ENCODE measurements around the gene DAB2IP.

The DAB2IP gene

DNA sequence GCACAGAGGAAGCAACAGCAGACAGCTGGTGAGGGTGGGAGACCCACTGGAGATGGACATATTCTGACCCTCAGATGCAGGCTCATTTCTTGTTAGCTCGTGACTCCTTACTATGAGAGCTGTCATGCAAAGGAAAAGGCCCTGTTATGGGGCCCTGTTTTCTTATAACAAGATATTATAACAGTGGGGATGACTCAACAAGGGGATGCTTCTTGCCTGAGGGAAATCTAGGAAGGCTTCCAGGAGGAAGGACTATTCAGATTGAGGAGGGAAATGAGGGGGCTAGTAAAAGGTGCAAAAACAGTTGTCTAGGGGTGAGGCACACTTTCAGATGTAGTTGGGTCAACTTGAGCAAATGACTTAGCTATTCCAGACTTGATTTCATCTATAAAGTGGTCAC, 83.0 kb downstream of the DAB2IP start:
- H2AFZ ChIP-seq (ENCODE audit: low read depth, low read length) = no peak overlapping the region
- H3K4me2 ChIP-seq (ENCODE audit: insufficient read depth, low read length) = no peak overlapping the region
- ATAC-seq (ENCODE audit: insufficient read depth, low read depth) (no peak), DNase-seq (no peak)
- H3K27me3 ChIP-seq (ENCODE audit: insufficient read depth, low read length, poor library complexity) = peaks cover 14% of the 10 kb centered on the region
- H3K79me2 ChIP-seq (ENCODE audit: insufficient read depth, low read length) = no peaks in the 10 kb centered on the region
- no peaks in the 10 kb centered on the region for H3K9me3 ChIP-seq (ENCODE audit: insufficient read depth, low read length, severe bottlenecking)
- no peaks in the 10 kb centered on the region for H3K36me3 ChIP-seq (ENCODE audit: insufficient read depth, low read length)
- H4K20me1 ChIP-seq (ENCODE audit: insufficient read depth, low read length) = peaks cover 6% of the 10 kb centered on the region; the same call in 1 of the 2 replicates
- H3K4me3 ChIP-seq (ENCODE audit: low read depth in 1 of 2, low read length in 2 of 2) = no peak overlapping the region
- H3K27ac ChIP-seq (ENCODE audit: low read length) = no peak overlapping the region
- TF ChIP-seq, protein P1, sequence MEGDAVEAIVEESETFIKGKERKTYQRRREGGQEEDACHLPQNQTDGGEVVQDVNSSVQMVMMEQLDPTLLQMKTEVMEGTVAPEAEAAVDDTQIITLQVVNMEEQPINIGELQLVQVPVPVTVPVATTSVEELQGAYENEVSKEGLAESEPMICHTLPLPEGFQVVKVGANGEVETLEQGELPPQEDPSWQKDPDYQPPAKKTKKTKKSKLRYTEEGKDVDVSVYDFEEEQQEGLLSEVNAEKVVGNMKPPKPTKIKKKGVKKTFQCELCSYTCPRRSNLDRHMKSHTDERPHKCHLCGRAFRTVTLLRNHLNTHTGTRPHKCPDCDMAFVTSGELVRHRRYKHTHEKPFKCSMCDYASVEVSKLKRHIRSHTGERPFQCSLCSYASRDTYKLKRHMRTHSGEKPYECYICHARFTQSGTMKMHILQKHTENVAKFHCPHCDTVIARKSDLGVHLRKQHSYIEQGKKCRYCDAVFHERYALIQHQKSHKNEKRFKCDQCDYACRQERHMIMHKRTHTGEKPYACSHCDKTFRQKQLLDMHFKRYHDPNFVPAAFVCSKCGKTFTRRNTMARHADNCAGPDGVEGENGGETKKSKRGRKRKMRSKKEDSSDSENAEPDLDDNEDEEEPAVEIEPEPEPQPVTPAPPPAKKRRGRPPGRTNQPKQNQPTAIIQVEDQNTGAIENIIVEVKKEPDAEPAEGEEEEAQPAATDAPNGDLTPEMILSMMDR (IDR thresholded peaks at IDR 0.05; ENCODE audit: borderline replicate concordance, extremely low read depth, low read length, poor library complexity, severe bottlenecking) = no peak
- TF ChIP-seq EZH2 (IDR thresholded peaks at IDR 0.05; ENCODE audit: borderline replicate concordance, low read depth, low read length, severe bottlenecking) = no peak
- no peak overlapping the region for H3K9ac ChIP-seq (ENCODE audit: low read depth, low read length)
- peaks cover 20% of the 10 kb centered on the region; the same call in 1 of the 2 replicates for H3K4me1 ChIP-seq (ENCODE audit: insufficient read depth, low read length)

DNA sequence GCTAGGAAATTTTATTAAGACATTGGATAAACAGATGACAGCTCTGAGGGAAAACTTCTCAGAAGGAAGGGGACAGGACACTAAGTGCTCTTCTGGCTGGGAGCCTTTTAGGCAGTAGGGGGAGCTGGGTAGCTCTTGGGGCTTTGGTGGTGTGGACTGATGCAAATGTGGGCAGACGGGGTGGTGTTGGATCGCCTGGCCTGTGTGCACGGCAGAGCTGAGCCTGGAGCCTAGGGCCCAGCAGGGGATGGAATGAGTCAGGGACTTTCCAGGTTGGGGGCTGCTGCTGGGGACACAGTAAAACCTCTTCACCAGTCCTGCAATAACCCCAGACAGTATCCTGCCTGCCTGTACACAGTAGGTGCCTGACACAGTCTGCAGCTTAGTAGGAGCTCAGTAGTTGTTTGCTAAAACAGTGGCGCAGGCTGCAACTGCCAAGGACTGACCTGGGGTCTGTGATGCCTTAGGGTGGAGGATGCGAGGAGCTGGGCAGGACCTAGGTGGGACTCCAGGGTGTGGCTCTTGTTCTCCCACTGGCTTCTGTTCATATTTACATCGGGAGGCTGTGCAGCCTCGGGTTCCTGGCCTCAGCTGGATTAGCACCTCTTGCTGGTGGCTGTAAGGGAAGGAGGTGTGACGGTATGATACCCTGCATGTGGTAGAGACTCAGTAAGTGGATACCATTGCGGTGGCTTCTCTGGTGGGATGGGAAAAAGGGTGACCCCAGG, 83.8 kb downstream of the DAB2IP start:
- H3K4me3 ChIP-seq (ENCODE audit: low read depth in 1 of 2, low read length in 2 of 2) = no peak overlapping the region
- H3K9me3 ChIP-seq (ENCODE audit: insufficient read depth, low read length, severe bottlenecking) = no peaks in the 10 kb centered on the region
- no peak for DNase-seq
- no peaks in the 10 kb centered on the region for H3K36me3 ChIP-seq (ENCODE audit: insufficient read depth, low read length)
- H2AFZ ChIP-seq (ENCODE audit: low read depth, low read length) = no peak overlapping the region
- no peak overlapping the region for H3K9ac ChIP-seq (ENCODE audit: low read depth, low read length)
- TF ChIP-seq, protein P1 (IDR thresholded peaks at IDR 0.05; ENCODE audit: borderline replicate concordance, extremely low read depth, low read length, poor library complexity, severe bottlenecking) = peak; percentile 38
- no peak for TF ChIP-seq EZH2 (IDR thresholded peaks at IDR 0.05; ENCODE audit: borderline replicate concordance, low read depth, low read length, severe bottlenecking)
- peaks cover 14% of the 10 kb centered on the region for H3K27me3 ChIP-seq (ENCODE audit: insufficient read depth, low read length, poor library complexity)
- no peak overlapping the region for H3K4me2 ChIP-seq (ENCODE audit: insufficient read depth, low read length)
- no peak overlapping the region for H3K27ac ChIP-seq (ENCODE audit: low read length)
- no peaks in the 10 kb centered on the region for H3K79me2 ChIP-seq (ENCODE audit: insufficient read depth, low read length)
- ATAC-seq (ENCODE audit: insufficient read depth, low read depth) = no peak
- peaks cover 21% of the 10 kb centered on the region; the same call in 1 of the 2 replicates for H3K4me1 ChIP-seq (ENCODE audit: insufficient read depth, low read length)
- H4K20me1 ChIP-seq (ENCODE audit: insufficient read depth, low read length) = peaks cover 6% of the 10 kb centered on the region; the same call in 1 of the 2 replicates

DNA sequence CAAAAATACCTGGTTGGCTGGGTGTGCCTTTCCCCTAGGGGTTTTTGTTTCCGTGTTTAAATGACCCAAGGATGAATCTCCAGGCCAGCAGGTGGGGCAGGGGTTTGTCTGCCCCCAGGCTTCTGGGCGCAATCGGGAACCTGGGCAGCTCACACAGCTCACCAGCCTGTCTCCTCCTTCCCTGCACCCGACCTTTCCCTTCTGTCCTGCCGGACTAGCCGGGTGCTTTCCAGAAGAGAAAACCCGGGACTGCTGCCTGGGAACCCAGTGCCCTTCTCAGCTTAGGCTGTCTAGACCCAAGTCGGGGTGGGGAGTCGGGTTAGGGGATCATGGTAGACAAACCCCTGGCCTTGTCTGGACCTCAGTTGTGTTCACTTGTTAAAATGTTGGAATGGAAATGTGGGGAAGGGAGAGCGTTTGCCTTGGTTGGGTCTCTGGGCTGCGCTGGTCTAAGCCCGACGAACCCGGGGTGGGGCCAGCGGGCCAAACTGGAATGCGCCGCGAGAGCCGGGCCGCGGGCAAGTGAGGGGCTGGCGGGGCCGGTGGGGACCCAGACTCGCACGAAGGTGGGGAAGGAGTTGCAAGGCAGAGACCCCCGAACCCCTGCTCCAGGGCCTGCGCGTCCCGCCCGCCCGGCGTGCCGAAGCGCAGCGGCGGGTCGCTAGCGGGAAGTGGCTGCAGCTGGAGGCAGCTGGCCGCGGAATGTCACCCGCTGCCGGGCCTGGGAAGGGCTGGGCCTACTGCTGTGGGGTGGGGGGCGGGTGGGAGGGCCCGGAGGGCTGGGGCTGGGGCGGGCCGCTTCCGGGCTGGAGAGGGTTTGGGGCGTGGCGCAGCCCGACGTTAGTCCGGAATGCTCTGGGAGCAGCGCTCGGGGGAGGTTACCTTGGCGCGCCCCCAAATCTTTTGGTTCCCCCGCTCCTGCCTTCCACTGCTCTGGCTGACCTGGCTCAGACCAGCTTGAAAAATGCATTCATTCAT, 84.6 kb downstream of the DAB2IP start:
- Histone ChIP-seq H3K9ac (ENCODE audit: low read depth, low read length) (no peak overlapping the region), H3K27me3 (ENCODE audit: insufficient read depth, low read length, poor library complexity) (peaks cover 14% of the 10 kb centered on the region), H3K4me3 (ENCODE audit: low read depth in 1 of 2, low read length in 2 of 2) (no peak overlapping the region), H3K9me3 (ENCODE audit: insufficient read depth, low read length, severe bottlenecking) (no peaks in the 10 kb centered on the region), H3K79me2 (ENCODE audit: insufficient read depth, low read length) (no peaks in the 10 kb centered on the region), H3K4me1 (ENCODE audit: insufficient read depth, low read length) (peaks cover 21% of the 10 kb centered on the region; the same call in 1 of the 2 replicates), H3K4me2 (ENCODE audit: insufficient read depth, low read length) (no peak overlapping the region), H4K20me1 (ENCODE audit: insufficient read depth, low read length) (no peaks in the 10 kb centered on the region), H2AFZ (ENCODE audit: low read depth, low read length) (no peak overlapping the region), H3K27ac (ENCODE audit: low read length) (no peak overlapping the region), H3K36me3 (ENCODE audit: insufficient read depth, low read length) (no peaks in the 10 kb centered on the region)
- no peak for DNase-seq
- TF ChIP-seq, protein P1 (IDR thresholded peaks at IDR 0.05; ENCODE audit: borderline replicate concordance, extremely low read depth, low read length, poor library complexity, severe bottlenecking) = no peak
- no peak for TF ChIP-seq EZH2 (IDR thresholded peaks at IDR 0.05; ENCODE audit: borderline replicate concordance, low read depth, low read length, severe bottlenecking)
- no peak for ATAC-seq (ENCODE audit: insufficient read depth, low read depth)

Data from DND-41 (cell line).